HCT116 (cell line): Measurements from ENCODE around the gene GALNT17. TPM values are rescaled to one million over a fixed set of nuclear protein-coding genes. Genes with fewer than 3 reads are reported as not detected.

ENCODE experiments used
- ATAC-seq: fragments of 200-7000 bp; cut with Tn5 transposase; 2 replicates; pipeline ENCODE4 v1.9.1; 2020; ENCODE audit warnings: mild to moderate bottlenecking, moderate library complexity
- BruUV-seq: library from RNA; stranded (reverse); fragments of 400-500 nt; replicated peaks from 2 replicates; lab custom pipeline; 2021; lab: Mats Ljungman, UMichigan
- CTCF ChIA-PET: fragments of 300-600 bp; sonication (Branson Sonifier 250); formaldehyde crosslinking; loops from one replicate; lab custom pipeline; 2021; ENCODE audit warnings: antibody characterized with exemption; lab: Charles Lee
- POLR2A ChIA-PET: fragments of 300-600, 350-600 bp; sonication (Branson Sonifier 250); formaldehyde crosslinking; loops from one replicate; lab custom pipeline; 2021; ENCODE audit warnings: antibody characterized with exemption; lab: Charles Lee
- RAD21 ChIA-PET, 2 experiments: fragments of 300-600 bp; sonication (Branson Sonifier 250); formaldehyde crosslinking; loops; one replicate each; lab custom pipeline; 2023; ENCODE audit warnings: low total read pairs in 2 of 2; ENCODE audit not compliant: uncharacterized antibody in 2 of 2, unreplicated experiment in 2 of 2, low non-redundant PET in 1 of 2; lab: Charles Lee
- DNase-seq: peaks from one replicate; pipeline ENCODE4 v3.0.0-alpha.2; 2010; ENCODE audit warnings: low read depth, low spot score
- H2AFZ ChIP-seq: fragments of 200-600 bp; shearing (Covaris generic), sonication (generic); 2 replicates; pipeline ENCODE4 v1.6.1; 2017; ENCODE audit warnings: low read depth, mixed run types, mixed read lengths, antibody characterized with exemption, low read length; ENCODE audit not compliant: poor library complexity, severe bottlenecking
- H3K27ac ChIP-seq: 2 replicates; pipeline ENCODE4 v1.5.1; 2012; ENCODE audit warnings: low read depth, low read length
- H3K27me3 ChIP-seq: fragments of 200-600 bp; sonication (generic); 2 replicates; pipeline ENCODE4 v1.6.1; 2016; ENCODE audit warnings: mixed run types, low read length, mixed read lengths; ENCODE audit not compliant: insufficient read depth
- H3K36me3 ChIP-seq, 2 experiments: fragments of 200-500 bp in 1 of 2; fragments of 200-600 bp in 1 of 2; sonication (Bioruptor generic) in 1 of 2; sonication (generic) in 1 of 2; 2 replicates each; pipeline versions ENCODE4 v1.5.1 to v1.6.1; 2014 to 2016; ENCODE audit warnings: low read length in 2 of 2, inconsistent platforms in 1 of 2, mixed read lengths in 1 of 2, mixed run types in 1 of 2; ENCODE audit not compliant: insufficient read depth in 2 of 2, control insufficient read depth in 1 of 2
- H3K4me1 ChIP-seq, 2 experiments: fragments of 200-600 bp in 1 of 2; sonication (generic) in 1 of 2; 2 replicates each; pipeline versions ENCODE4 v1.5.1 to v1.6.1; 2012 to 2017; ENCODE audit warnings: low read length in 2 of 2, inconsistent platforms in 1 of 2, mild to moderate bottlenecking in 1 of 2, mixed read lengths in 1 of 2, mixed run types in 1 of 2, moderate library complexity in 1 of 2; ENCODE audit not compliant: insufficient read depth in 2 of 2, control insufficient read depth in 1 of 2
- H3K4me2 ChIP-seq: fragments of 200-600 bp; sonication (generic); 2 replicates; pipeline ENCODE4 v1.6.1; 2017; ENCODE audit warnings: mixed run types, low read length, mixed read lengths
- H3K4me3 ChIP-seq, 2 experiments: fragments of 200-600 bp in 1 of 2; sonication (generic) in 1 of 2; replicated peaks in 1 of 2; 2 replicates each; pipeline ENCODE4 v1.5.1; 2011 to 2016; ENCODE audit warnings: low read length in 2 of 2, control low read depth in 1 of 2, low read depth in 1 of 2, mild to moderate bottlenecking in 1 of 2, mixed read lengths in 1 of 2, mixed run types in 1 of 2
- H3K79me2 ChIP-seq: fragments of 200-600 bp; sonication (generic); 2 replicates; pipeline ENCODE4 v1.6.1; 2017; ENCODE audit warnings: mild to moderate bottlenecking, mixed run types, low read length, moderate library complexity, mixed read lengths; ENCODE audit not compliant: insufficient read depth
- H3K9ac ChIP-seq: fragments of 200-600 bp; sonication (generic); 2 replicates; pipeline ENCODE4 v1.6.1; 2016; ENCODE audit warnings: low read length, mixed read lengths
- H3K9me2 ChIP-seq: fragments of 200-600 bp; sonication (generic), shearing (Covaris generic); 2 replicates; pipeline ENCODE4 v1.6.1; 2017; ENCODE audit warnings: mixed run types, mild to moderate bottlenecking, moderate library complexity; ENCODE audit not compliant: insufficient read depth
- H3K9me3 ChIP-seq, 2 experiments: fragments of 200-500 bp in 1 of 2; fragments of 200-600 bp in 1 of 2; sonication (Bioruptor generic) in 1 of 2; sonication (generic) in 1 of 2; 2 replicates each; pipeline ENCODE4 v1.6.1; 2014 to 2017; ENCODE audit warnings: low read length in 2 of 2, mixed read lengths in 2 of 2, inconsistent platforms in 1 of 2, low read depth in 1 of 2, mild to moderate bottlenecking in 1 of 2, mixed run types in 1 of 2, moderate library complexity in 1 of 2; ENCODE audit not compliant: control insufficient read depth in 1 of 2, insufficient read depth in 1 of 2
- H4K20me1 ChIP-seq: fragments of 200-600 bp; sonication (generic), shearing (Covaris generic); 2 replicates; pipeline ENCODE4 v1.6.1; 2017; ENCODE audit warnings: mixed run types, mild to moderate bottlenecking, moderate library complexity; ENCODE audit not compliant: insufficient read depth
- CBX3 ChIP-seq: IDR thresholded peaks from 2 replicates; pipeline ENCODE4 v1.6.1; 2012; ENCODE audit warnings: low read depth
- CEBPB ChIP-seq: IDR thresholded peaks from 2 replicates; pipeline ENCODE4 v1.6.1; 2012; ENCODE audit warnings: low read depth
- EGR1 ChIP-seq: IDR thresholded peaks from 2 replicates; pipeline ENCODE4 v1.6.1; 2012; ENCODE audit warnings: low read depth
- EZH2phosphoT487 ChIP-seq: fragments of 200-600 bp; IDR thresholded peaks from 2 replicates; pipeline ENCODE4 v1.6.1; 2018; ENCODE audit warnings: antibody characterized with exemption, borderline replicate concordance
- FOSL1 ChIP-seq: IDR thresholded peaks from 2 replicates; pipeline ENCODE4 v1.6.1; 2012; ENCODE audit warnings: low read depth
- POLR2A ChIP-seq: IDR thresholded peaks from 2 replicates; pipeline ENCODE4 v1.7.0; 2011; ENCODE audit warnings: borderline replicate concordance; ENCODE audit not compliant: insufficient read depth, insufficient read length; ENCODE audit errors: extremely low read depth
- RAD21 ChIP-seq: IDR thresholded peaks from 2 replicates; pipeline ENCODE4 v1.6.1; 2012; ENCODE audit warnings: low read depth, mild to moderate bottlenecking
- SP1 ChIP-seq: IDR thresholded peaks from 2 replicates; pipeline ENCODE4 v1.6.1; 2012; ENCODE audit warnings: low read depth
- SRF ChIP-seq: IDR thresholded peaks from 2 replicates; pipeline ENCODE4 v1.6.1; 2012; ENCODE audit warnings: low read depth
- TCF7L2 ChIP-seq: IDR thresholded peaks from 2 replicates; pipeline ENCODE4 v1.7.0; 2011; ENCODE audit warnings: borderline replicate concordance, inconsistent platforms; ENCODE audit not compliant: insufficient read depth, insufficient read length; ENCODE audit errors: extremely low read depth
- YY1 ChIP-seq: IDR thresholded peaks from 2 replicates; pipeline ENCODE4 v1.6.1; 2011; ENCODE audit warnings: low read length, low read depth, moderate library complexity, mild to moderate bottlenecking; ENCODE audit not compliant: insufficient replicate concordance; ENCODE audit errors: extremely low read depth
- ZNF274 ChIP-seq: fragments of 200-500 bp; sonication (Bioruptor generic); IDR thresholded peaks from 2 replicates; pipeline ENCODE4 v1.6.1; 2014; ENCODE audit warnings: mild to moderate bottlenecking, low read depth, low read length, inconsistent platforms
- intact Hi-C: fragments of 100-400 bp; cut with micrococcal nuclease; formaldehyde crosslinking; loops from 2 replicates; pipeline ENCODE4 v1.10.0; 2022
- total RNA-seq: library from RNA; stranded (reverse); gene quantifications from one replicate; pipeline ENCODE4 v1.2.1, GENCODE V29; 2021; ENCODE audit not compliant: unreplicated experiment
- TF ChIP-seq, protein P1 (sequence below): IDR thresholded peaks from 2 replicates; pipeline ENCODE4 v1.6.1; 2012
- TF ChIP-seq, protein P2 (sequence below): IDR thresholded peaks from 2 replicates; pipeline ENCODE4 v1.6.1; 2012; ENCODE audit warnings: low read depth
- TF ChIP-seq, protein P3 (sequence below): IDR thresholded peaks from 2 replicates; pipeline ENCODE4 v1.6.1; 2012

Gene GALNT17
- total RNA-seq, 1 experiment from 2014 or later = not detected

DNA sequence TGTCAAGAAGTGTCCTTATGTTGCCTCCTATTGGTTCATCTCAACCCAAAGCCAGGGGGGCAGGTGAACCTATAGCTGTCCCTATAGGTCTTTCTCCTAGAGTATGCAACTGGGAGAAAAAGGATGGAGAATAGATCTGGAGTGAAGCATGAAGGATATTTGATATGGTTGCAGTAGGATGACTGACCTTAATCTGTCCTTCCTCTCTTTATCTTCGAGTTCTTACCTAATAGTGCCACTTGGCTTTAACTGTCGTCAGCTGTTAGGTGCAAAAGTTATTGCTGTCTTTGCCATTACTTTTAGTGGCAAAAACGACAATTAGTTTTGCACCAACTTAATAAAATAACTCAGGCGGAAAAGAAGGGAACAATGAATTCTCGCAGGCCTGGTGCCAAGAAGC lies 196.0 kb downstream of the GALNT17 start:
- POLR2A ChIA-PET = no interaction called here
- CTCF ChIA-PET = no interaction called here
- no TSS peak for BruUV-seq
- Histone ChIP-seq H4K20me1 (no peaks in the 10 kb centered on the region), H3K9ac (no peak overlapping the region), H3K9me2 (no peaks in the 10 kb centered on the region), H3K4me1 (no peaks in the 10 kb centered on the region), H3K9me3 (peaks cover 0 to 9% of the 10 kb centered on the region in 2 experiments; a peak in 2 of 4 replicates), H2AFZ (no peak overlapping the region), H3K27ac (no peak overlapping the region), H3K4me2 (no peak overlapping the region), H3K79me2 (no peaks in the 10 kb centered on the region), H3K36me3 (no peaks in the 10 kb centered on the region), H3K27me3 (no peaks in the 10 kb centered on the region), H3K4me3 (no peak overlapping the region)
- RAD21 ChIA-PET = no interaction called here
- TF ChIP-seq CBX3 (no peak), SRF (no peak), POLR2A (no peak), FOSL1 (no peak), RAD21 (no peak), CEBPB (no peak), EZH2phosphoT487 (no peak), SP1 (no peak), YY1 (no peak)
- TF ChIP-seq, protein P1, sequence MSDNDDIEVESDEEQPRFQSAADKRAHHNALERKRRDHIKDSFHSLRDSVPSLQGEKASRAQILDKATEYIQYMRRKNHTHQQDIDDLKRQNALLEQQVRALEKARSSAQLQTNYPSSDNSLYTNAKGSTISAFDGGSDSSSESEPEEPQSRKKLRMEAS = no peak
- intact Hi-C loops = no loop called here
- DNase-seq (no peak), ATAC-seq (no peak)

DNA sequence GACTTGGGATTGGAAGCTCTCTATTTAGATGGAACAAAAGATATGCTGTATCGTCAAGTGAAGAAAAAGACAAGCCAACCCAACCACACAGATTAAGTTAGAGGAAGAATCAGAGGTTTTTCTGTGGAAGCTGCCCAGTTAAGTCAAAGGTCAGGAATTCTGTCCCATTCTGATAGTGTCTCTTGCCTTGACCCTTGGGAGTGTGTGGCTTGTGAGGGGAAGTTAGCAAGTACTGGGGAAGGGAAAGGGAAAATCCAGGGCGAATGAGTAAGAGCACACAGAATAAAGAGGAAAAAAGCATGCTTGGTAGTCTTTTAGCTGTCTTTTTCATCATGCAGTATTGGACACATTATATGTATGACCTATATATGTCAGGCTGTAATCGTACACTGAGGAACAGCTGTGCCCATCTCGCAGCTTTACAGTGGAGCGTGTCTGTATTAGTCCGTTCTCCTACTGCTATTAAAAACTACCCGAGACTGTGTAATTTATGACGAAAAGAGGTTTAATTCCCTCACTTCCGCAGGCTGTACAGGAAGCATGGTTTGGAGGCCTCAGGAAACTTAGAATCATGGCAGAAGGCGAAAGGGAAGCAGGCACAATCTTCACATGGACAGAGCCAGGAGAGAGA lies 197.2 kb downstream of the GALNT17 start:
- no peak overlapping the region for H3K9ac ChIP-seq
- no TSS peak for BruUV-seq
- H3K79me2 ChIP-seq = no peaks in the 10 kb centered on the region
- H3K9me3 ChIP-seq = peaks cover 0 to 9% of the 10 kb centered on the region in 2 experiments; a peak in 2 of 4 replicates
- no peak overlapping the region for H3K4me2 ChIP-seq
- H3K4me1 ChIP-seq = no peaks in the 10 kb centered on the region
- H2AFZ ChIP-seq = no peak overlapping the region
- ChIA-PET POLR2A (no interaction called here), CTCF (no interaction called here), RAD21 (no interaction called here)
- no peaks in the 10 kb centered on the region for H4K20me1 ChIP-seq
- H3K36me3 ChIP-seq = no peaks in the 10 kb centered on the region
- no peaks in the 10 kb centered on the region for H3K9me2 ChIP-seq
- H3K4me3 ChIP-seq = no peak overlapping the region
- intact Hi-C loops = no loop called here
- DNase-seq (no peak), ATAC-seq (no peak)
- H3K27ac ChIP-seq = no peak overlapping the region
- no peaks in the 10 kb centered on the region for H3K27me3 ChIP-seq
- TF ChIP-seq TCF7L2 = no peak
- no peak for TF ChIP-seq SRF
- no peak for TF ChIP-seq ZNF274
- TF ChIP-seq, protein P2, sequence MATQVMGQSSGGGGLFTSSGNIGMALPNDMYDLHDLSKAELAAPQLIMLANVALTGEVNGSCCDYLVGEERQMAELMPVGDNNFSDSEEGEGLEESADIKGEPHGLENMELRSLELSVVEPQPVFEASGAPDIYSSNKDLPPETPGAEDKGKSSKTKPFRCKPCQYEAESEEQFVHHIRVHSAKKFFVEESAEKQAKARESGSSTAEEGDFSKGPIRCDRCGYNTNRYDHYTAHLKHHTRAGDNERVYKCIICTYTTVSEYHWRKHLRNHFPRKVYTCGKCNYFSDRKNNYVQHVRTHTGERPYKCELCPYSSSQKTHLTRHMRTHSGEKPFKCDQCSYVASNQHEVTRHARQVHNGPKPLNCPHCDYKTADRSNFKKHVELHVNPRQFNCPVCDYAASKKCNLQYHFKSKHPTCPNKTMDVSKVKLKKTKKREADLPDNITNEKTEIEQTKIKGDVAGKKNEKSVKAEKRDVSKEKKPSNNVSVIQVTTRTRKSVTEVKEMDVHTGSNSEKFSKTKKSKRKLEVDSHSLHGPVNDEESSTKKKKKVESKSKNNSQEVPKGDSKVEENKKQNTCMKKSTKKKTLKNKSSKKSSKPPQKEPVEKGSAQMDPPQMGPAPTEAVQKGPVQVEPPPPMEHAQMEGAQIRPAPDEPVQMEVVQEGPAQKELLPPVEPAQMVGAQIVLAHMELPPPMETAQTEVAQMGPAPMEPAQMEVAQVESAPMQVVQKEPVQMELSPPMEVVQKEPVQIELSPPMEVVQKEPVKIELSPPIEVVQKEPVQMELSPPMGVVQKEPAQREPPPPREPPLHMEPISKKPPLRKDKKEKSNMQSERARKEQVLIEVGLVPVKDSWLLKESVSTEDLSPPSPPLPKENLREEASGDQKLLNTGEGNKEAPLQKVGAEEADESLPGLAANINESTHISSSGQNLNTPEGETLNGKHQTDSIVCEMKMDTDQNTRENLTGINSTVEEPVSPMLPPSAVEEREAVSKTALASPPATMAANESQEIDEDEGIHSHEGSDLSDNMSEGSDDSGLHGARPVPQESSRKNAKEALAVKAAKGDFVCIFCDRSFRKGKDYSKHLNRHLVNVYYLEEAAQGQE = no peak
- no peak for TF ChIP-seq POLR2A
- TF ChIP-seq YY1 = no peak
- TF ChIP-seq, protein P1 = no peak
- no peak for TF ChIP-seq EGR1
- TF ChIP-seq, protein P3, sequence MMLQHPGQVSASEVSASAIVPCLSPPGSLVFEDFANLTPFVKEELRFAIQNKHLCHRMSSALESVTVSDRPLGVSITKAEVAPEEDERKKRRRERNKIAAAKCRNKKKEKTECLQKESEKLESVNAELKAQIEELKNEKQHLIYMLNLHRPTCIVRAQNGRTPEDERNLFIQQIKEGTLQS = no peak
- no peak for TF ChIP-seq EZH2phosphoT487
